Measurements from ENCODE around the gene XRN2. TPM values are rescaled to one million over a fixed set of nuclear protein-coding genes. Genes with fewer than 3 reads are reported as not detected.
A peak's percentile ranks its signal among the peaks of the same experiment; 100 is the strongest.

XRN2 gene
- polyA plus RNA-seq (138 and 142 TPM in 2 replicates), polyA minus RNA-seq (141 and 155 TPM in 2 replicates)

- Histone ChIP-seq H3K9me3 (ENCODE audit: low read length) (no peaks in the 10 kb centered on the region), H3F3A (ENCODE audit: insufficient read depth, low read length, poor library complexity, severe bottlenecking) (no peaks in the 10 kb centered on the region), H3K4me2 (ENCODE audit: low read length) (peak within 1 kb of the TSS; percentile 85), H3K4me3 (ENCODE audit: low read length) (peak within 1 kb of the TSS; percentile 94), H2AFZ (ENCODE audit: low read depth, low read length) (peak within 1 kb of the TSS; percentile 65), H4K20me1 (ENCODE audit: insufficient read depth) (no peaks in the 10 kb centered on the region), H3K9me2 (ENCODE audit: insufficient read depth, low read length) (no peaks in the 10 kb centered on the region), H3K27ac (ENCODE audit: low read length) (peak within 1 kb of the TSS; percentile 83), H3K79me2 (replicated peaks; ENCODE audit: insufficient read depth, low read length) (peaks cover 19% of the 10 kb centered on the region), H3K9ac (ENCODE audit: low read length) (peak within 1 kb of the TSS; percentile 95), H3K36me3 (ENCODE audit: insufficient read depth, low read length) (no peaks in the 10 kb centered on the region), H3K27me3 (ENCODE audit: insufficient read depth, low read depth, low read length) (no peaks in the 10 kb centered on the region)
- TF ChIP-seq MXI1 (conservative IDR thresholded peaks at IDR 0.05; ENCODE audit: poor library complexity, severe bottlenecking) (peak; percentile 96), SMC3 (conservative IDR thresholded peaks at IDR 0.05; ENCODE audit: poor library complexity) (peak; percentile 36), POLR2AphosphoS5 (IDR thresholded peaks at IDR 0.05) (peak; percentile 95), RAD21 (conservative IDR thresholded peaks at IDR 0.05) (peak; percentile 43), CTCF (IDR thresholded peaks at IDR 0.05; ENCODE audit: poor library complexity, severe bottlenecking) (peak; percentile 62), TAF1 (IDR thresholded peaks at IDR 0.05; ENCODE audit: low read depth) (peak; percentile 74), EZH2 (IDR thresholded peaks at IDR 0.05; ENCODE audit: borderline replicate concordance, insufficient read depth, low read length, poor library complexity, severe bottlenecking) (no peak), EP300 (conservative IDR thresholded peaks at IDR 0.05; ENCODE audit: poor library complexity, severe bottlenecking) (peak; percentile 59)
- TF ChIP-seq, protein P1, sequence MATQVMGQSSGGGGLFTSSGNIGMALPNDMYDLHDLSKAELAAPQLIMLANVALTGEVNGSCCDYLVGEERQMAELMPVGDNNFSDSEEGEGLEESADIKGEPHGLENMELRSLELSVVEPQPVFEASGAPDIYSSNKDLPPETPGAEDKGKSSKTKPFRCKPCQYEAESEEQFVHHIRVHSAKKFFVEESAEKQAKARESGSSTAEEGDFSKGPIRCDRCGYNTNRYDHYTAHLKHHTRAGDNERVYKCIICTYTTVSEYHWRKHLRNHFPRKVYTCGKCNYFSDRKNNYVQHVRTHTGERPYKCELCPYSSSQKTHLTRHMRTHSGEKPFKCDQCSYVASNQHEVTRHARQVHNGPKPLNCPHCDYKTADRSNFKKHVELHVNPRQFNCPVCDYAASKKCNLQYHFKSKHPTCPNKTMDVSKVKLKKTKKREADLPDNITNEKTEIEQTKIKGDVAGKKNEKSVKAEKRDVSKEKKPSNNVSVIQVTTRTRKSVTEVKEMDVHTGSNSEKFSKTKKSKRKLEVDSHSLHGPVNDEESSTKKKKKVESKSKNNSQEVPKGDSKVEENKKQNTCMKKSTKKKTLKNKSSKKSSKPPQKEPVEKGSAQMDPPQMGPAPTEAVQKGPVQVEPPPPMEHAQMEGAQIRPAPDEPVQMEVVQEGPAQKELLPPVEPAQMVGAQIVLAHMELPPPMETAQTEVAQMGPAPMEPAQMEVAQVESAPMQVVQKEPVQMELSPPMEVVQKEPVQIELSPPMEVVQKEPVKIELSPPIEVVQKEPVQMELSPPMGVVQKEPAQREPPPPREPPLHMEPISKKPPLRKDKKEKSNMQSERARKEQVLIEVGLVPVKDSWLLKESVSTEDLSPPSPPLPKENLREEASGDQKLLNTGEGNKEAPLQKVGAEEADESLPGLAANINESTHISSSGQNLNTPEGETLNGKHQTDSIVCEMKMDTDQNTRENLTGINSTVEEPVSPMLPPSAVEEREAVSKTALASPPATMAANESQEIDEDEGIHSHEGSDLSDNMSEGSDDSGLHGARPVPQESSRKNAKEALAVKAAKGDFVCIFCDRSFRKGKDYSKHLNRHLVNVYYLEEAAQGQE (IDR thresholded peaks at IDR 0.05; ENCODE audit: borderline replicate concordance) = peak; percentile 26
Observed at GRCh38 chr20:21303061-21303871, at the start of gene XRN2. Gene XRN2 (plus strand): TSS chr20:21303331. CDS start chr20:21303399, 68 bp downstream.

DNA sequence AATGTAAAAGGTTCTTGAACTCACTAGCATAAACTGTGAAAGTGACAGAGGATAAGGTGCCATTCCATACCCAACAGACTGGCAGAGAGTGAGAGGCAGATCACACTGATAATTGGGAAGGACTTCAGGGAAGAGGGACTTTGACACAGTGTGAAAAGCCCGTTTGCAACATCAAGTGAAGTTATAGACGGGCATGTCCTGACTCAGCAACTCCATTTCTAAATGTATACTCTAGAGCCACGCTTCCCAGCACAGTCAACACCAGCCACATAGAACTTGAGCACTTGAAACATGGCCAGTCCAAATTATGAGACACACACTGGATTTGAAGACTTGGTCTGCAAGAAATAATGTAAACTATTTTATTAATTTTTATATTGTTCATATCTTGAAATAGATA lies 45.9 kb upstream of the XRN2 start:
- Histone ChIP-seq H3K79me2 (replicated peaks; ENCODE audit: insufficient read depth, low read length) (no peaks in the 10 kb centered on the region), H3K9me2 (ENCODE audit: insufficient read depth, low read length) (no peaks in the 10 kb centered on the region), H3K36me3 (ENCODE audit: insufficient read depth, low read length) (no peaks in the 10 kb centered on the region), H2AFZ (ENCODE audit: low read depth, low read length) (no peak overlapping the region), H3K4me2 (ENCODE audit: low read length) (no peak overlapping the region), H3K9ac (ENCODE audit: low read length) (no peak overlapping the region), H3K4me3 (ENCODE audit: low read length) (no peak overlapping the region), H3F3A (ENCODE audit: insufficient read depth, low read length, poor library complexity, severe bottlenecking) (no peaks in the 10 kb centered on the region), H4K20me1 (ENCODE audit: insufficient read depth) (no peaks in the 10 kb centered on the region), H3K27ac (ENCODE audit: low read length) (no peak overlapping the region), H3K9me3 (ENCODE audit: low read length) (no peaks in the 10 kb centered on the region), H3K27me3 (ENCODE audit: insufficient read depth, low read depth, low read length) (no peaks in the 10 kb centered on the region)
- no peak for TF ChIP-seq CTCF (IDR thresholded peaks at IDR 0.05; ENCODE audit: poor library complexity, severe bottlenecking)
- TF ChIP-seq, protein P1 (IDR thresholded peaks at IDR 0.05; ENCODE audit: borderline replicate concordance) = no peak
- no peak for TF ChIP-seq TAF1 (IDR thresholded peaks at IDR 0.05; ENCODE audit: low read depth)
- TF ChIP-seq EZH2 (IDR thresholded peaks at IDR 0.05; ENCODE audit: borderline replicate concordance, insufficient read depth, low read length, poor library complexity, severe bottlenecking) = no peak
- no peak for TF ChIP-seq EP300 (conservative IDR thresholded peaks at IDR 0.05; ENCODE audit: poor library complexity, severe bottlenecking)
- no peak for TF ChIP-seq RAD21 (conservative IDR thresholded peaks at IDR 0.05)
- TF ChIP-seq MXI1 (conservative IDR thresholded peaks at IDR 0.05; ENCODE audit: poor library complexity, severe bottlenecking) = no peak
- no peak for TF ChIP-seq SMC3 (conservative IDR thresholded peaks at IDR 0.05; ENCODE audit: poor library complexity)
- TF ChIP-seq POLR2AphosphoS5 (IDR thresholded peaks at IDR 0.05) = no peak

Measured in neural cell (in vitro differentiated cells).